Fibroblast of lung (primary cell): ENCODE data around the gene DLK1.

Experiments used
- CTCF ChIP-seq, 2 donors: IDR thresholded peaks in 1 of 2; conservative IDR thresholded peaks in 1 of 2; 1 replicate in 1 of 2; 2 replicates in 1 of 2; pipeline ENCODE4 v1.5.1; 2011 to 2012; ENCODE audit warnings: low read length in 2 of 2, control low read depth in 1 of 2, inconsistent platforms in 1 of 2, low read depth in 1 of 2, mild to moderate bottlenecking in 1 of 2
- EZH2 ChIP-seq: IDR thresholded peaks from 2 replicates; pipeline ENCODE4 v1.5.1; 2012; ENCODE audit warnings: low read length, control low read depth, mild to moderate bottlenecking; ENCODE audit errors: missing control alignments

DNA sequence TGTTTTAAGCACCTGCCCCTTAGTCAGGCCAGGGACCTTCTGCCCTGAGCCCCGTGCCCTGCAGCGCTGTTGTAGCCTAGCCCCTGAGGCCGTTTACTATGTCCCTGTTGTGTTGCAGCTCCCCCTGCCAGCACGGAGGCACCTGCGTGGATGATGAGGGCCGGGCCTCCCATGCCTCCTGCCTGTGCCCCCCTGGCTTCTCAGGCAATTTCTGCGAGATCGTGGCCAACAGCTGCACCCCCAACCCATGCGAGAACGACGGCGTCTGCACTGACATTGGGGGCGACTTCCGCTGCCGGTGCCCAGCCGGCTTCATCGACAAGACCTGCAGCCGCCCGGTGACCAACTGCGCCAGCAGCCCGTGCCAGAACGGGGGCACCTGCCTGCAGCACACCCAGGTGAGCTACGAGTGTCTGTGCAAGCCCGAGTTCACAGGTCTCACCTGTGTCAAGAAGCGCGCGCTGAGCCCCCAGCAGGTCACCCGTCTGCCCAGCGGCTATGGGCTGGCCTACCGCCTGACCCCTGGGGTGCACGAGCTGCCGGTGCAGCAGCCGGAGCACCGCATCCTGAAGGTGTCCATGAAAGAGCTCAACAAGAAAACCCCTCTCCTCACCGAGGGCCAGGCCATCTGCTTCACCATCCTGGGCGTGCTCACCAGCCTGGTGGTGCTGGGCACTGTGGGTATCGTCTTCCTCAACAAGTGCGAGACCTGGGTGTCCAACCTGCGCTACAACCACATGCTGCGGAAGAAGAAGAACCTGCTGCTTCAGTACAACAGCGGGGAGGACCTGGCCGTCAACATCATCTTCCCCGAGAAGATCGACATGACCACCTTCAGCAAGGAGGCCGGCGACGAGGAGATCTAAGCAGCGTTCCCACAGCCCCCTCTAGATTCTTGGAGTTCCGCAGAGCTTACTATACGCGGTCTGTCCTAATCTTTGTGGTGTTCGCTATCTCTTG lies 7.6 kb downstream of the DLK1 start:
- TF ChIP-seq CTCF (conservative IDR thresholded peaks at IDR 0.05 in 1 of 2, IDR thresholded peaks at IDR 0.05 in 1 of 2; ENCODE audit: low read depth in 1 of 2, low read length in 2 of 2) (no peak), EZH2 (no peak)
